IMR-90 (cell line): ENCODE measurements around the gene CEP70.

ENCODE experiments used
- BHLHE40 ChIP-seq: fragments of 150-350 bp; IDR thresholded peaks from 2 replicates; pipeline ENCODE4 v1.6.1; 2016; ENCODE audit warnings: mild to moderate bottlenecking, low read depth, low read length
- CEBPB ChIP-seq: IDR thresholded peaks from 2 replicates; pipeline ENCODE4 v1.6.1; 2012; ENCODE audit warnings: low read depth, low read length, improper control_type of control experiment
- CTCF ChIP-seq: conservative IDR thresholded peaks from 2 replicates; pipeline ENCODE4 v1.5.1; 2012; ENCODE audit warnings: mild to moderate bottlenecking, low read depth, low read length, improper control_type of control experiment
- ELK1 ChIP-seq: fragments of 150-350 bp; IDR thresholded peaks from 2 replicates; pipeline ENCODE4 v1.6.1; 2016; ENCODE audit warnings: low read depth, mild to moderate bottlenecking, low read length, moderate library complexity, borderline replicate concordance
- MAFK ChIP-seq: IDR thresholded peaks from 2 replicates; pipeline ENCODE4 v1.6.1; 2012; ENCODE audit warnings: low read depth, low read length, improper control_type of control experiment
- MAZ ChIP-seq: IDR thresholded peaks from 2 replicates; pipeline ENCODE4 v1.6.1; 2012; ENCODE audit warnings: low read depth, mild to moderate bottlenecking, low read length, improper control_type of control experiment, moderate library complexity, borderline replicate concordance
- MXI1 ChIP-seq: IDR thresholded peaks from 2 replicates; pipeline ENCODE4 v1.6.1; 2012; ENCODE audit warnings: low read depth, mild to moderate bottlenecking, low read length, moderate library complexity, borderline replicate concordance
- NFE2L2 ChIP-seq: fragments of 150-350 bp; IDR thresholded peaks from 2 replicates; pipeline ENCODE4 v1.6.1; 2016; ENCODE audit warnings: low read depth, mild to moderate bottlenecking, low read length
- POLR2A ChIP-seq: IDR thresholded peaks from 2 replicates; pipeline ENCODE4 v1.6.1; 2012; ENCODE audit warnings: mild to moderate bottlenecking, low read depth, low read length
- RAD21 ChIP-seq: IDR thresholded peaks from 2 replicates; pipeline ENCODE4 v1.6.1; 2012; ENCODE audit warnings: low read length, improper control_type of control experiment
- RCOR1 ChIP-seq: IDR thresholded peaks from 2 replicates; pipeline ENCODE4 v1.6.1; 2012; ENCODE audit warnings: mild to moderate bottlenecking, low read length, improper control_type of control experiment; ENCODE audit not compliant: insufficient replicate concordance
- SMC3 ChIP-seq: fragments of 150-350 bp; IDR thresholded peaks from 2 replicates; pipeline ENCODE4 v1.6.1; 2016; ENCODE audit warnings: low read depth, mild to moderate bottlenecking, antibody characterized with exemption, low read length, moderate library complexity
- USF2 ChIP-seq: fragments of 150-350 bp; IDR thresholded peaks from 2 replicates; pipeline ENCODE4 v1.6.1; 2017; ENCODE audit warnings: mild to moderate bottlenecking, antibody characterized with exemption, low read length, low read depth

- TF ChIP-seq POLR2A (no peak), MAFK (no peak), CTCF (no peak), USF2 (no peak), ELK1 (no peak), SMC3 (no peak), CEBPB (no peak), BHLHE40 (no peak), RAD21 (no peak), NFE2L2 (no peak), MXI1 (no peak), MAZ (no peak), RCOR1 (no peak)
These were observed 86.5 kb downstream of the CEP70 start for GRCh38 chr3:138507524-138507923.
